H1 (cell line): Measurements from ENCODE around the gene RHBDL2. TPM values are rescaled to one million over a fixed set of nuclear protein-coding genes. Genes with fewer than 3 reads are reported as not detected.

Source experiments
- ASH2L ChIP-seq: fragments of 200-600, 300-600 bp; sonication (generic); IDR thresholded peaks from one replicate; pipeline ENCODE4 v1.7.1; 2017; ENCODE audit warnings: low read length
- BRCA1 ChIP-seq: IDR thresholded peaks from 2 replicates; pipeline ENCODE4 v1.6.1; 2012; ENCODE audit warnings: low read depth, low read length, improper control_type of control experiment
- CEBPB ChIP-seq: IDR thresholded peaks from 2 replicates; pipeline ENCODE4 v1.6.1; 2012; ENCODE audit warnings: low read depth, low read length
- CHD2 ChIP-seq: IDR thresholded peaks from 2 replicates; pipeline ENCODE4 v1.6.1; 2012; ENCODE audit warnings: low read length, improper control_type of control experiment
- CREB1 ChIP-seq: IDR thresholded peaks from 2 replicates; pipeline ENCODE4 v1.6.1; 2012; ENCODE audit warnings: inconsistent platforms
- CTBP2 ChIP-seq: IDR thresholded peaks from 2 replicates; pipeline ENCODE4 v1.7.0; 2011; ENCODE audit warnings: borderline replicate concordance, mild to moderate bottlenecking, moderate library complexity, mixed read lengths, low read length; ENCODE audit not compliant: insufficient read depth, insufficient read length
- CTCF ChIP-seq, 3 experiments: IDR thresholded peaks; 1 replicate in 2 of 3; 2 replicates in 1 of 3; pipeline versions ENCODE4 v1.5.1 to v1.6.1; 2011; ENCODE audit warnings: low read length in 3 of 3, mild to moderate bottlenecking in 3 of 3, inconsistent platforms in 2 of 3, low read depth in 1 of 3, moderate library complexity in 1 of 3; ENCODE audit not compliant: insufficient read depth in 1 of 3; ENCODE audit errors: control extremely low read depth in 1 of 3
- EGR1 ChIP-seq: IDR thresholded peaks from 2 replicates; pipeline ENCODE4 v1.6.1; 2011; ENCODE audit warnings: low read depth, low read length, borderline replicate concordance
- EP300 ChIP-seq, 2 experiments: IDR thresholded peaks; 1 replicate in 1 of 2; 2 replicates in 1 of 2; pipeline ENCODE4 v1.6.1; 2011 to 2012; ENCODE audit warnings: low read depth in 2 of 2, low read length in 2 of 2, mild to moderate bottlenecking in 2 of 2, borderline replicate concordance in 1 of 2, inconsistent platforms in 1 of 2, moderate library complexity in 1 of 2
- GABPA ChIP-seq: IDR thresholded peaks from 2 replicates; pipeline ENCODE4 v1.6.1; 2011; ENCODE audit warnings: mild to moderate bottlenecking, low read length, moderate library complexity, borderline replicate concordance; ENCODE audit not compliant: insufficient read depth
- HDAC2 ChIP-seq, 2 experiments: fragments of 300-600 bp in 1 of 2; sonication (generic) in 1 of 2; IDR thresholded peaks; 2 replicates each; pipeline ENCODE4 v1.6.1; 2011 to 2012; ENCODE audit warnings: low read depth in 2 of 2, low read length in 2 of 2, mild to moderate bottlenecking in 2 of 2, moderate library complexity in 2 of 2, borderline replicate concordance in 1 of 2, inconsistent platforms in 1 of 2
- HDAC6 ChIP-seq: IDR thresholded peaks from one replicate; pipeline ENCODE4 v1.7.1; 2012; ENCODE audit warnings: low read depth, mild to moderate bottlenecking, inconsistent platforms, low read length, moderate library complexity
- JUND ChIP-seq: IDR thresholded peaks from 2 replicates; pipeline ENCODE4 v1.6.1; 2011; ENCODE audit warnings: mild to moderate bottlenecking, improper control_type of control experiment, low read length
- KDM4A ChIP-seq: IDR thresholded peaks from one replicate; pipeline ENCODE4 v1.7.1; 2012; ENCODE audit warnings: low read depth, mild to moderate bottlenecking, moderate library complexity, low read length, inconsistent platforms; ENCODE audit not compliant: severe bottlenecking
- PHF8 ChIP-seq: fragments of 200-600 bp; sonication (generic); conservative IDR thresholded peaks from 2 replicates; pipeline ENCODE4 v1.7.1; 2012; ENCODE audit warnings: low read depth, mild to moderate bottlenecking, inconsistent platforms, low read length, moderate library complexity
- SAP30 ChIP-seq: fragments of 300-600 bp; sonication (generic); IDR thresholded peaks from 2 replicates; pipeline ENCODE4 v1.7.1; 2012; ENCODE audit warnings: low read length, moderate library complexity, mild to moderate bottlenecking, inconsistent platforms; ENCODE audit not compliant: insufficient read depth, insufficient replicate concordance
- SIX5 ChIP-seq: IDR thresholded peaks from 2 replicates; pipeline ENCODE4 v1.6.1; 2011; ENCODE audit warnings: mild to moderate bottlenecking, low read depth, low read length
- TAF1 ChIP-seq: IDR thresholded peaks from 2 replicates; pipeline ENCODE4 v1.6.1; 2011; ENCODE audit warnings: mild to moderate bottlenecking, low read depth, low read length
- polyA plus RNA-seq, 7 experiments: library from polyadenylated mRNA; depleted of rRNA in 3 of 7; stranded (reverse) in 5 of 7; unstranded in 2 of 7; fragments of >200 nt in 5 of 7; fragments of 200-250 nt in 2 of 7; gene quantifications; 1 replicate in 5 of 7; 2 replicates in 1 of 7; 4 replicates in 1 of 7; pipeline versions ENCODE4 v1.2.1 to v1.2.3, GENCODE V29; 2011 to 2013; ENCODE audit warnings: missing spikeins in 2 of 7, mixed read lengths in 2 of 7
- total RNA-seq: library from RNA; stranded (reverse); fragmentation: NEBNext Ultra II Directional; extraction: Animal tissue kit (Norgen Biotek cat#: 25700); gene quantifications from 2 replicates; pipeline ENCODE4 v1.2.1, GENCODE V29; 2021
- TF ChIP-seq, protein P1 (sequence below): IDR thresholded peaks from 2 replicates; pipeline ENCODE4 v1.6.1; 2012; ENCODE audit warnings: inconsistent platforms

RHBDL2 gene
- total and polyA plus RNA-seq, 2 of the 8 experiments (the other 6 are each of a cell fraction or from before 2014, with no cell fraction given) = 0.42 to 0.84 TPM

DNA sequence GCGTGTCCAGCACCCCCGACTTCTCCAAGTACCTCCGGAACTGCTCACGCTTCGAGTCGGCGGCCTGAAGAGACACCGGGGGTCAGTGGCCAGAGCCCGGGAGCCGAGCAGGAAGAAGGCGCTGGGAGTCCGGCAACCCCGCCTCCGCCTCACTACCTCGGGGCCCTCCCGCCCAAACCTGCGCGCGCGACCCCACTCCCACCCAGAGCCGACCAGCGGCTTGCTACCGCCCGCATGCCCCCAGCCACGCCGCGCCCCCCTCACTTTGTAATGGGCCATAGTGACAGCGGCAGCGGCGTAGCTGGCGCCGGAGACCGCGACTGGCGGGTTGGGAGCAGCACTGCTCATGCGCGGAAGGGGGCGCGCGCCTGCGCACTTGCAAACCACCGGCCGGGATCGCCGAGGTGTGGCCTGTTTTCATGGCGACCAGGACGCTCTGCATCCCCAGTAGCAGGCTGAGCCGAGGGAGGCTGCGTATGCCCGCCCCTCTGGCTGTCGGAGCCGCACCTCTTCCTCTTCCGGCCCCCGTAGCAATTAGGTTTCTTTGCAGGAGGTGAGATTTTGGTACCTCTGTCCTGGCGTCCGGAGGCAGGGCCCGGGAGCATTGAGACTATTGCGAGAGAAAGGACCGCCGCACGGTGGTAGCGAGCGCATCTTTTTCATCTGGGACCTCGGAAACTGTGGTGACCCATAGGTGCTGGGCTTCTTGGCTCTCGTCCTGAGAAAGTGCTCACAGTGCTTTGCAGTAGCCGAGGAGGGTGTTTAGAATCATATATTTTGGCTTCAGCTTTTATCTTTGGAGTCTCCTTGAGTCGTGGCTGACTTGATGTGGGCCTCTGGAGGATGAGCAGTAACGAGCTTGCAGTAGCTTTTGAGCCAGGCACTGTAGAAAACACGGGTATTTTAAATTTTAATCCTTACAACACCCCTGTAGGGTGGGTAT lies 68.3 kb downstream of the RHBDL2 start, which contains the start of gene MYCBP (continued):
- TF ChIP-seq JUND (no peak), CTCF (IDR thresholded peaks at IDR 0.05; ENCODE audit: control extremely low read depth in 1 of 3, insufficient read depth in 1 of 3, low read depth in 1 of 3, low read length in 3 of 3) (0 out of 4 replicates have a peak, but pooled peaks of 1 of the 3 experiments have one; percentile 0), EP300 (IDR thresholded peaks at IDR 0.05; ENCODE audit: borderline replicate concordance in 1 of 2, low read depth in 2 of 2, low read length in 2 of 2) (no peak), CEBPB (no peak), HDAC6 (no peak), SIX5 (no peak), GABPA (peak; percentile 73; the same call in 1 of the 2 replicates), EGR1 (no peak), PHF8 (0 out of 2 replicates have a peak, but pooled peaks have one; percentile 39), TAF1 (peak; percentile 45; the same call in 1 of the 2 replicates), KDM4A (peak; percentile 38), HDAC2 (IDR thresholded peaks at IDR 0.05; ENCODE audit: borderline replicate concordance in 1 of 2, low read depth in 2 of 2, low read length in 2 of 2) (0 out of 4 replicates have a peak, but pooled peaks of 1 of the 2 experiments have one; percentile 44), BRCA1 (no peak; the same call in 1 of the 2 replicates), CTBP2 (peak; percentile 52), CHD2 (no peak), CREB1 (peak; percentile 57), SAP30 (peak; percentile 27), ASH2L (peak; percentile 48)
- TF ChIP-seq, protein P1, sequence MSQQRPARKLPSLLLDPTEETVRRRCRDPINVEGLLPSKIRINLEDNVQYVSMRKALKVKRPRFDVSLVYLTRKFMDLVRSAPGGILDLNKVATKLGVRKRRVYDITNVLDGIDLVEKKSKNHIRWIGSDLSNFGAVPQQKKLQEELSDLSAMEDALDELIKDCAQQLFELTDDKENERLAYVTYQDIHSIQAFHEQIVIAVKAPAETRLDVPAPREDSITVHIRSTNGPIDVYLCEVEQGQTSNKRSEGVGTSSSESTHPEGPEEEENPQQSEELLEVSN = no peak
